Measurements from ENCODE around the gene PTPRO. TPM values are rescaled to one million over a fixed set of nuclear protein-coding genes. Genes with fewer than 3 reads are reported as not detected.

Gene PTPRO
- total RNA-seq, 1 experiment from 2014 or later = 1.2 TPM

GRCh38 chr12:15350643-15351042 lies 28.3 kb downstream of the PTPRO start:
- no peak for DNase-seq (ENCODE audit: low spot score)

- DNase-seq (ENCODE audit: low spot score) = no peak
Observed at GRCh38 chr12:15355766-15356165, 33.5 kb downstream of the PTPRO start.

- no peak for DNase-seq (ENCODE audit: low spot score)
Observed at GRCh38 chr12:15356951-15357364, 34.6 kb downstream of the PTPRO start.

GRCh38 chr12:15364221-15365160 lies 42.2 kb downstream of the PTPRO start:
- no peak for DNase-seq (ENCODE audit: low spot score)

- DNase-seq (ENCODE audit: low spot score) = no peak
Observed at GRCh38 chr12:15368812-15369211, 46.5 kb downstream of the PTPRO start.

- DNase-seq (ENCODE audit: low spot score) = no peak
Observed at GRCh38 chr12:15372352-15372751, 50.0 kb downstream of the PTPRO start.

- DNase-seq (ENCODE audit: low spot score) = no peak
Observed at GRCh38 chr12:15387772-15388171, 65.5 kb downstream of the PTPRO start.

- DNase-seq (ENCODE audit: low spot score) = no peak
Observed at GRCh38 chr12:15389561-15389960, 67.3 kb downstream of the PTPRO start.

GRCh38 chr12:15393037-15393436 lies 70.7 kb downstream of the PTPRO start:
- no peak for DNase-seq (ENCODE audit: low spot score)

GRCh38 chr12:15393995-15394394 lies 71.7 kb downstream of the PTPRO start:
- no peak for DNase-seq (ENCODE audit: low spot score)

GRCh38 chr12:15404485-15404884 lies 82.2 kb downstream of the PTPRO start:
- no peak for DNase-seq (ENCODE audit: low spot score)

GRCh38 chr12:15405606-15406005 lies 83.3 kb downstream of the PTPRO start:
- no peak for DNase-seq (ENCODE audit: low spot score)

GRCh38 chr12:15407025-15407424 lies 84.7 kb downstream of the PTPRO start:
- no peak for DNase-seq (ENCODE audit: low spot score)

- DNase-seq (ENCODE audit: low spot score) = no peak
Observed at GRCh38 chr12:15411842-15412241, 89.5 kb downstream of the PTPRO start.

- DNase-seq (ENCODE audit: low spot score) = no peak
Observed at GRCh38 chr12:15417691-15418090, 95.4 kb downstream of the PTPRO start.

GRCh38 chr12:15423629-15424028 lies 101.3 kb downstream of the PTPRO start:
- DNase-seq (ENCODE audit: low spot score) = peak; percentile 49

- DNase-seq (ENCODE audit: low spot score) = no peak
Observed at GRCh38 chr12:15427913-15428312, 105.6 kb downstream of the PTPRO start.

GRCh38 chr12:15428632-15429031 lies 106.3 kb downstream of the PTPRO start:
- no peak for DNase-seq (ENCODE audit: low spot score)

GRCh38 chr12:15429262-15429661 lies 107.0 kb downstream of the PTPRO start:
- DNase-seq (ENCODE audit: low spot score) = no peak

GRCh38 chr12:15435597-15435996 lies 113.3 kb downstream of the PTPRO start:
- DNase-seq (ENCODE audit: low spot score) = no peak

- no peak for DNase-seq (ENCODE audit: low spot score)
Observed at GRCh38 chr12:15439459-15439858, 117.2 kb downstream of the PTPRO start.

- DNase-seq (ENCODE audit: low spot score) = no peak
Observed at GRCh38 chr12:15443050-15443449, 120.7 kb downstream of the PTPRO start.

GRCh38 chr12:15443611-15444010 lies 121.3 kb downstream of the PTPRO start:
- DNase-seq (ENCODE audit: low spot score) = no peak

- no peak for DNase-seq (ENCODE audit: low spot score)
Observed at GRCh38 chr12:15444523-15444922, 122.2 kb downstream of the PTPRO start.

Data from H4 (cell line).